OCI-LY7 (cell line): ENCODE measurements around the gene SHISA5. TPM values are rescaled to one million over a fixed set of nuclear protein-coding genes. Genes with fewer than 3 reads are reported as not detected.
A peak's percentile ranks its signal among the peaks of the same experiment; 100 is the strongest.

Experiments
- BruUV-seq: library from RNA; stranded (reverse); fragments of 400-500 nt; replicated peaks from 2 replicates; lab custom pipeline; 2021; lab: Mats Ljungman, UMichigan
- CTCF ChIA-PET: fragments of 300-600 bp; sonication (Branson Sonifier 250); formaldehyde crosslinking; loops from one replicate; lab custom pipeline; 2022; ENCODE audit warnings: antibody characterized with exemption; ENCODE audit not compliant: unreplicated experiment; lab: Charles Lee
- POLR2A ChIA-PET: fragments of 300-600 bp; sonication (Branson Sonifier 250); formaldehyde crosslinking; loops from one replicate; lab custom pipeline; 2022; ENCODE audit warnings: antibody characterized with exemption; lab: Charles Lee
- DNase-seq: peaks from one replicate; pipeline ENCODE4 v3.0.0-alpha.2; 2015; ENCODE audit warnings: low spot score
- H2AFZ ChIP-seq: fragments of 200-600 bp; sonication (generic), shearing (Covaris generic); 2 replicates; pipeline ENCODE4 v1.6.1; 2014; ENCODE audit warnings: mild to moderate bottlenecking, antibody characterized with exemption, low read length, moderate library complexity
- H3K27ac ChIP-seq: fragments of 200-600 bp; sonication (generic); 2 replicates; pipeline ENCODE4 v1.5.1; 2014; ENCODE audit warnings: mixed run types, low read depth, mild to moderate bottlenecking, moderate library complexity, low read length, inconsistent platforms; ENCODE audit not compliant: poor library complexity, severe bottlenecking
- H3K36me3 ChIP-seq: fragments of 200-600 bp; sonication (generic); 2 replicates; pipeline ENCODE4 v1.6.1; 2014; ENCODE audit warnings: mild to moderate bottlenecking, antibody characterized with exemption, low read length, moderate library complexity, mixed read lengths; ENCODE audit not compliant: insufficient read depth
- H3K4me1 ChIP-seq: fragments of 200-600 bp; sonication (generic); 2 replicates; pipeline ENCODE4 v1.5.1; 2014; ENCODE audit warnings: mild to moderate bottlenecking, low read length; ENCODE audit not compliant: insufficient read depth, poor library complexity, severe bottlenecking
- H3K4me2 ChIP-seq: fragments of 200-600 bp; sonication (generic); 2 replicates; pipeline ENCODE4 v1.6.1; 2014; ENCODE audit warnings: mild to moderate bottlenecking, low read length
- H3K4me3 ChIP-seq: fragments of 200-600 bp; sonication (generic); 2 replicates; pipeline ENCODE4 v1.5.1; 2014; ENCODE audit warnings: mild to moderate bottlenecking, low read depth, low read length; ENCODE audit not compliant: poor library complexity, severe bottlenecking
- H3K79me2 ChIP-seq: fragments of 200-600 bp; sonication (generic); 2 replicates; pipeline ENCODE4 v1.6.1; 2016; ENCODE audit warnings: low read depth, mild to moderate bottlenecking, low read length, moderate library complexity, mixed read lengths; ENCODE audit not compliant: insufficient read depth
- H3K9me2 ChIP-seq: fragments of 200-600 bp; sonication (generic); 2 replicates; pipeline ENCODE4 v1.6.1; 2016; ENCODE audit warnings: mild to moderate bottlenecking, low read length, mixed read lengths; ENCODE audit not compliant: insufficient read depth
- H3K9me3 ChIP-seq: fragments of 200-600 bp; sonication (generic); 2 replicates; pipeline ENCODE4 v1.6.1; 2014; ENCODE audit warnings: mild to moderate bottlenecking, mixed run types, low read length, mixed read lengths
- H4K20me1 ChIP-seq: fragments of 200-600 bp; sonication (generic); 2 replicates; pipeline ENCODE4 v1.6.1; 2014; ENCODE audit warnings: mild to moderate bottlenecking, antibody characterized with exemption, low read length, moderate library complexity, mixed read lengths; ENCODE audit not compliant: insufficient read depth
- CTCF ChIP-seq: fragments of 200-600 bp; sonication (generic); conservative IDR thresholded peaks from 2 replicates; pipeline ENCODE4 v1.5.1; 2014; ENCODE audit warnings: mild to moderate bottlenecking, antibody characterized with exemption, low read length, moderate library complexity, mixed read lengths
- EZH2phosphoT487 ChIP-seq: fragments of 200-600 bp; sonication (generic); IDR thresholded peaks from 2 replicates; pipeline ENCODE4 v1.6.1; 2018; ENCODE audit warnings: low read depth, borderline replicate concordance, mild to moderate bottlenecking, mixed run types, antibody characterized with exemption, low read length, moderate library complexity, mixed read lengths
- intact Hi-C: fragments of 100-400 bp; cut with micrococcal nuclease; formaldehyde crosslinking; loops from one replicate; pipeline ENCODE4 v1.10.0; 2022; ENCODE audit not compliant: unreplicated experiment
- total RNA-seq, 2 experiments: library from RNA; depleted of rRNA in 1 of 2; stranded (reverse); fragments of >200 nt in 1 of 2; shearing (Covaris generic) in 1 of 2; gene quantifications; 2 replicates each; pipeline ENCODE4 v1.2.3, GENCODE V29; 2014 to 2022

The SHISA5 gene
- total RNA-seq, 2 experiments from 2014 or later: 97.3 to 102 TPM

- no peak for DNase-seq
- Histone ChIP-seq H2AFZ (no peak overlapping the region), H3K4me2 (no peak overlapping the region), H3K9me2 (no peaks in the 10 kb centered on the region), H3K27ac (no peak overlapping the region), H4K20me1 (no peaks in the 10 kb centered on the region), H3K36me3 (no peaks in the 10 kb centered on the region), H3K79me2 (no peaks in the 10 kb centered on the region), H3K4me1 (no peaks in the 10 kb centered on the region), H3K9me3 (no peaks in the 10 kb centered on the region), H3K4me3 (no peak overlapping the region)
- TF ChIP-seq EZH2phosphoT487 (no peak), CTCF (no peak)
- ChIA-PET CTCF (interaction anchor here (0.9 to 1.4 kb wide), 2 partner anchors 12 to 13 kb away, joined by 3 to 9 read pairs; no protein-coding TSS in a partner anchor), POLR2A (interaction anchor here (1.2 kb wide), 1 partner anchor 22 kb away, joined by 7 read pairs; no protein-coding TSS in a partner anchor)
- intact Hi-C loops: loop anchor here (5.0 kb wide), 1 partner anchor 146 kb away; no protein-coding TSS in a partner anchor
- BruUV-seq: no TSS peak
Measured at GRCh38 chr3:48423241-48423882, 80.6 kb downstream of the SHISA5 start.

- Histone ChIP-seq H3K9me3 (no peaks in the 10 kb centered on the region), H3K36me3 (no peaks in the 10 kb centered on the region), H3K79me2 (no peaks in the 10 kb centered on the region), H3K4me1 (no peaks in the 10 kb centered on the region), H3K4me3 (no peak overlapping the region), H3K27ac (no peak overlapping the region), H2AFZ (no peak overlapping the region), H3K4me2 (no peak overlapping the region), H3K9me2 (no peaks in the 10 kb centered on the region), H4K20me1 (no peaks in the 10 kb centered on the region)
- no TSS peak for BruUV-seq
- ChIA-PET POLR2A (interaction anchor here (1.2 kb wide), 1 partner anchor 21 kb away, joined by 7 read pairs; no protein-coding TSS in a partner anchor), CTCF (interaction anchor here (0.9 to 1.4 kb wide), 2 partner anchors 11 to 13 kb away, joined by 3 to 9 read pairs; no protein-coding TSS in a partner anchor)
- no peak for DNase-seq
- TF ChIP-seq EZH2phosphoT487 (no peak), CTCF (no peak)
- intact Hi-C loops: loop anchor here (1.0 to 5.0 kb wide), 2 partner anchors 21 to 145 kb away; no protein-coding TSS in a partner anchor
Measured at GRCh38 chr3:48422681-48423080, 81.3 kb downstream of the SHISA5 start.

GRCh38 chr3:48422272-48422671 lies 81.7 kb downstream of the SHISA5 start:
- Histone ChIP-seq H3K4me3 (no peak overlapping the region), H4K20me1 (no peaks in the 10 kb centered on the region), H3K79me2 (no peaks in the 10 kb centered on the region), H3K9me2 (no peaks in the 10 kb centered on the region), H3K27ac (no peak overlapping the region), H3K9me3 (no peaks in the 10 kb centered on the region), H3K36me3 (no peaks in the 10 kb centered on the region), H3K4me1 (no peaks in the 10 kb centered on the region), H2AFZ (no peak overlapping the region), H3K4me2 (no peak overlapping the region)
- DNase-seq: peak; percentile 43
- ChIA-PET CTCF (interaction anchor here (0.9 to 1.4 kb wide), 2 partner anchors 11 to 14 kb away, joined by 3 to 9 read pairs; no protein-coding TSS in a partner anchor), POLR2A (no interaction called here)
- intact Hi-C loops: loop anchor here (1.0 to 5.0 kb wide), 2 partner anchors 21 to 145 kb away; no protein-coding TSS in a partner anchor
- BruUV-seq: no TSS peak
- no peak for TF ChIP-seq EZH2phosphoT487
- TF ChIP-seq CTCF: peak; percentile 63
